HepG2 (cell line): ENCODE results near the gene S1PR2. TPM values are rescaled to one million over a fixed set of nuclear protein-coding genes. Genes with fewer than 3 reads are reported as not detected.

Source experiments
- ATAC-seq: fragments of 200-7000 bp; cut with Tn5 transposase; 3 replicates; pipeline ENCODE4 v1.9.1; 2020; ENCODE audit warnings: mild to moderate bottlenecking, moderate library complexity
- BruUV-seq: library from RNA; stranded (reverse); fragments of 400-500 nt; replicated peaks from 2 replicates; lab custom pipeline; 2021; lab: Mats Ljungman, UMichigan
- CTCF ChIA-PET: fragments of 300-600 bp; formaldehyde crosslinking; extraction: SDS; loops from one replicate; lab custom pipeline; 2021; ENCODE audit warnings: low total read pairs, inconsistent platforms, low intra/inter-chr PET ratio; lab: Yijun Ruan, JAX
- POLR2A ChIA-PET: fragments of 350-600 bp; sonication (Branson Sonifier 250); formaldehyde crosslinking; loops from one replicate; lab custom pipeline; 2020; ENCODE audit warnings: antibody characterized with exemption, inconsistent platforms; lab: Yijun Ruan, JAX
- DNase-seq: peaks from one replicate; pipeline ENCODE4 v3.0.0-alpha.2; 2015; ENCODE audit warnings: low spot score
- FAIRE-seq: peaks from 3 replicates; lab custom pipeline; 2011; peaks lifted over from hg19 to GRCh38; lab: Jason Lieb, UNC
- H2AFZ ChIP-seq: one replicate; pipeline ENCODE4 v1.6.1; 2011; ENCODE audit warnings: low read length, inconsistent platforms
- H3K27ac ChIP-seq: fragments of 300-600 bp; 3 replicates; pipeline ENCODE4 v1.8.0; 2011; ENCODE audit warnings: mixed run types, mild to moderate bottlenecking, mixed read lengths, low read length, inconsistent platforms; ENCODE audit not compliant: insufficient read depth; ENCODE audit errors: extremely low read length
- H3K27me3 ChIP-seq, 2 experiments: fragments of 200-600 bp in 1 of 2; 2 replicates in 1 of 2; 3 replicates in 1 of 2; pipeline versions ENCODE4 v1.6.0 to v1.8.0; 2011; ENCODE audit warnings: low read length in 2 of 2, mild to moderate bottlenecking in 2 of 2, moderate library complexity in 2 of 2, inconsistent platforms in 1 of 2; ENCODE audit not compliant: insufficient read depth in 2 of 2, control insufficient read depth in 1 of 2
- H3K36me3 ChIP-seq, 2 experiments: fragments of 200-600 bp in 1 of 2; replicated peaks in 1 of 2; 2 replicates in 1 of 2; 3 replicates in 1 of 2; pipeline versions ENCODE4 v1.5.1 to v1.8.0; 2011; ENCODE audit warnings: low read length in 2 of 2, inconsistent platforms in 1 of 2; ENCODE audit not compliant: insufficient read depth in 2 of 2, control insufficient read depth in 1 of 2
- H3K4me1 ChIP-seq: 2 replicates; pipeline ENCODE4 v1.5.1; 2012; ENCODE audit warnings: low read length, inconsistent platforms; ENCODE audit not compliant: insufficient read depth
- H3K4me2 ChIP-seq: 2 replicates; pipeline ENCODE4 v1.6.0; 2011; ENCODE audit warnings: low read depth, low read length, inconsistent platforms
- H3K4me3 ChIP-seq, 3 experiments: fragments of 200-600 bp in 1 of 3; sonication (generic), shearing (Covaris generic) in 1 of 3; replicated peaks in 1 of 3; 2 replicates each; pipeline ENCODE4 v1.5.1; 2011 to 2016; ENCODE audit warnings: low read length in 3 of 3, inconsistent platforms in 2 of 3, low read depth in 2 of 3, mild to moderate bottlenecking in 2 of 3, control low read depth in 1 of 3, mixed read lengths in 1 of 3; ENCODE audit not compliant: insufficient read depth in 1 of 3
- H3K79me2 ChIP-seq: one replicate; pipeline ENCODE4 v1.6.1; 2011; ENCODE audit warnings: low read length, inconsistent platforms; ENCODE audit not compliant: insufficient read depth
- H3K9ac ChIP-seq: 2 replicates; pipeline ENCODE4 v1.6.0; 2011; ENCODE audit warnings: mild to moderate bottlenecking, low read depth, low read length, inconsistent platforms; ENCODE audit not compliant: insufficient read depth
- H3K9me3 ChIP-seq: 2 replicates; pipeline ENCODE4 v1.5.1; 2012; ENCODE audit warnings: mild to moderate bottlenecking, low read length
- H4K20me1 ChIP-seq: 2 replicates; pipeline ENCODE4 v1.6.0; 2011; ENCODE audit warnings: inconsistent platforms, mild to moderate bottlenecking, low read length, moderate library complexity; ENCODE audit not compliant: insufficient read depth
- AGO1 ChIP-seq: fragments of 200-400 bp; formaldehyde crosslinking; IDR thresholded peaks from 2 replicates; pipeline ENCODE4 v1.6.1; 2017; ENCODE audit warnings: mild to moderate bottlenecking, low read depth, low read length, moderate library complexity; ENCODE audit not compliant: poor library complexity, severe bottlenecking
- BRCA1 ChIP-seq: sonication (generic); formaldehyde crosslinking; IDR thresholded peaks from 2 replicates; pipeline ENCODE4 v1.4.0; 2020; ENCODE audit warnings: missing genetic modification reagents
- CHD2 ChIP-seq: IDR thresholded peaks from 2 replicates; pipeline ENCODE4 v1.6.1; 2011; ENCODE audit warnings: low read depth, low read length, improper control_type of control experiment
- FLYWCH1 ChIP-seq: sonication (generic); formaldehyde crosslinking; IDR thresholded peaks from 2 replicates; pipeline ENCODE4 v1.8.1; 2023; ENCODE audit warnings: mild to moderate bottlenecking, missing genetic modification reagents
- MYC ChIP-seq: sonication (generic); formaldehyde crosslinking; IDR thresholded peaks from 2 replicates; pipeline ENCODE4 v1.9.0; 2021; ENCODE audit warnings: missing genetic modification reagents, borderline replicate concordance
- NCOA5 ChIP-seq: sonication (generic); formaldehyde crosslinking; IDR thresholded peaks from 2 replicates; pipeline ENCODE4 v1.4.0; 2020; ENCODE audit warnings: missing genetic modification reagents
- PLRG1 ChIP-seq: fragments of 450-650 bp; conservative IDR thresholded peaks from 2 replicates; pipeline ENCODE4 v1.6.1; 2016
- RAD21 ChIP-seq: fragments of 450-650 bp; formaldehyde crosslinking; IDR thresholded peaks from 2 replicates; pipeline ENCODE4 v1.5.0; 2020; ENCODE audit warnings: mild to moderate bottlenecking
- THAP9 ChIP-seq: sonication (generic); formaldehyde crosslinking; IDR thresholded peaks from 2 replicates; pipeline ENCODE4; 2020; ENCODE audit warnings: missing genetic modification reagents, mild to moderate bottlenecking, borderline replicate concordance
- ZBTB1 ChIP-seq: sonication (generic); formaldehyde crosslinking; IDR thresholded peaks from 2 replicates; pipeline ENCODE4 v1.4.0; 2020; ENCODE audit warnings: missing genetic modification reagents, borderline replicate concordance
- ZNF354B ChIP-seq: sonication (generic); formaldehyde crosslinking; IDR thresholded peaks from 2 replicates; pipeline ENCODE4 v1.8.0; 2022; ENCODE audit warnings: mild to moderate bottlenecking, missing genetic modification reagents
- ZNF644 ChIP-seq: IDR thresholded peaks from 2 replicates; pipeline ENCODE4 v1.6.1; 2016; ENCODE audit warnings: low read depth
- ZNF75D ChIP-seq: sonication (generic); formaldehyde crosslinking; IDR thresholded peaks from 2 replicates; pipeline ENCODE4 v1.8.1; 2023; ENCODE audit warnings: missing genetic modification reagents, mild to moderate bottlenecking, borderline replicate concordance
- WGBS: methylation state at CpG from one replicate; pipeline ENCODE4 v1.1.6; 2017; ENCODE audit warnings: low lambda C conversion rate; 5-methylcytosine and 5-hydroxymethylcytosine counted together
- in situ Hi-C: cut with HindIII; loops from 2 replicates; pipeline ENCODE4 v1.10.0; 2017; ENCODE audit warnings: low pct_unique_long_range_greater_than_20kb; ENCODE audit not compliant: extremely low pct_ligation_motif_present
- intact Hi-C: fragments of 100-400 bp; cut with micrococcal nuclease; formaldehyde crosslinking; loops from one replicate; pipeline ENCODE4 v1.10.0; 2022; ENCODE audit not compliant: unreplicated experiment
- polyA plus RNA-seq, 8 experiments: library from polyadenylated mRNA; depleted of rRNA in 3 of 8; stranded (reverse) in 7 of 8; unstranded in 1 of 8; fragments of >200 nt; fragmentation: Illumina TruSeq in 4 of 8; extraction: Trizol in 4 of 8; gene quantifications; 2 replicates each; pipeline versions ENCODE4 v1.2.1 to v1.2.3, GENCODE V29; 2011 to 2016; ENCODE audit warnings: low read depth in 4 of 8, missing spikeins in 1 of 8, mixed read lengths in 1 of 8; ENCODE audit not compliant: insufficient read depth in 1 of 8
- total RNA-seq, 5 experiments: library from RNA; depleted of rRNA; stranded (reverse); fragments of >200 nt; fragmentation: Illumina TruSeq; extraction: Trizol; gene quantifications; 2 replicates each; pipeline ENCODE4 v1.2.3, GENCODE V29; 2016; ENCODE audit warnings: low read depth in 1 of 5
- TF ChIP-seq, protein P1 (sequence below): sonication (generic); formaldehyde crosslinking; IDR thresholded peaks from 2 replicates; pipeline ENCODE4 v1.5.0; 2020; ENCODE audit warnings: missing genetic modification reagents, mild to moderate bottlenecking, borderline replicate concordance
- TF ChIP-seq, protein P2 (sequence below): sonication (generic); formaldehyde crosslinking; IDR thresholded peaks from 2 replicates; pipeline ENCODE4 v1.8.0; 2023; ENCODE audit warnings: mild to moderate bottlenecking, missing genetic modification reagents
- TF ChIP-seq, protein P3 (sequence below): sonication (generic); formaldehyde crosslinking; conservative IDR thresholded peaks from 2 replicates; pipeline ENCODE4 v1.4.0; 2020; ENCODE audit warnings: mild to moderate bottlenecking, missing genetic modification reagents, moderate library complexity

The S1PR2 gene
- total and polyA plus RNA-seq, 2 of the 13 experiments (the other 11 are each of a cell fraction or from before 2014, with no cell fraction given) = 0.91 to 1.3 TPM

- no peak for DNase-seq
- H3K9ac ChIP-seq = no peak overlapping the region
- peaks cover 7 to 28% of the 10 kb centered on the region in 2 experiments for H3K36me3 ChIP-seq
- WGBS = 93% methylated on average over 5 of the region's 5 CpGs
- intact Hi-C loops = loop anchor here (5.0 kb wide), 1 partner anchor 47 kb away; no protein-coding TSS in a partner anchor
- no peaks in the 10 kb centered on the region for H3K9me3 ChIP-seq
- CTCF ChIA-PET = no interaction called here
- no peak for ATAC-seq
- no peak overlapping the region for H3K4me3 ChIP-seq
- POLR2A ChIA-PET = no interaction called here
- H3K4me1 ChIP-seq = peaks cover 30% of the 10 kb centered on the region
- peaks cover 71% of the 10 kb centered on the region for H3K79me2 ChIP-seq
- no TSS peak for BruUV-seq
- H2AFZ ChIP-seq = no peak overlapping the region
- no peak overlapping the region for H3K4me2 ChIP-seq
- FAIRE-seq = no peak
- in situ Hi-C loops = no loop called here
- peaks cover 9% of the 10 kb centered on the region; the same call in 1 of the 2 replicates for H4K20me1 ChIP-seq
- no peaks in the 10 kb centered on the region for H3K27me3 ChIP-seq
- H3K27ac ChIP-seq = no peak overlapping the region
- TF ChIP-seq FLYWCH1 (CRISPR knock-in tag) (no peak), MYC (CRISPR knock-in tag) (no peak), RAD21 (CRISPR knock-in tag) (no peak), NCOA5 (CRISPR knock-in tag) (no peak), THAP9 (CRISPR knock-in tag) (no peak), CHD2 (no peak), ZBTB1 (no peak), PLRG1 (no peak), AGO1 (no peak), ZNF644 (no peak), BRCA1 (no peak), ZNF354B (no peak), ZNF75D (CRISPR knock-in tag) (no peak)
- TF ChIP-seq, protein P1, sequence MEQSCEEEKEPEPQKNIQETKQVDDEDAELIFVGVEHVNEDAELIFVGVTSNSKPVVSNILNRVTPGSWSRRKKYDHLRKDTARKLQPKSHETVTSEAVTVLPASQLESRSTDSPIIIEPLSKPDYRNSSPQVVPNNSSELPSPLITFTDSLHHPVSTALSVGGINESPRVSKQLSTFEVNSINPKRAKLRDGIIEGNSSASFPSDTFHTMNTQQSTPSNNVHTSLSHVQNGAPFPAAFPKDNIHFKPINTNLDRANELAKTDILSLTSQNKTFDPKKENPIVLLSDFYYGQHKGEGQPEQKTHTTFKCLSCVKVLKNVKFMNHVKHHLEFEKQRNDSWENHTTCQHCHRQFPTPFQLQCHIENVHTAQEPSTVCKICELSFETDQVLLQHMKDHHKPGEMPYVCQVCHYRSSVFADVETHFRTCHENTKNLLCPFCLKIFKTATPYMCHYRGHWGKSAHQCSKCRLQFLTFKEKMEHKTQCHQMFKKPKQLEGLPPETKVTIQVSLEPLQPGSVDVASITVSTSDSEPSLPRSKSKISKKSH (CRISPR knock-in tag) = no peak
- TF ChIP-seq, protein P2, sequence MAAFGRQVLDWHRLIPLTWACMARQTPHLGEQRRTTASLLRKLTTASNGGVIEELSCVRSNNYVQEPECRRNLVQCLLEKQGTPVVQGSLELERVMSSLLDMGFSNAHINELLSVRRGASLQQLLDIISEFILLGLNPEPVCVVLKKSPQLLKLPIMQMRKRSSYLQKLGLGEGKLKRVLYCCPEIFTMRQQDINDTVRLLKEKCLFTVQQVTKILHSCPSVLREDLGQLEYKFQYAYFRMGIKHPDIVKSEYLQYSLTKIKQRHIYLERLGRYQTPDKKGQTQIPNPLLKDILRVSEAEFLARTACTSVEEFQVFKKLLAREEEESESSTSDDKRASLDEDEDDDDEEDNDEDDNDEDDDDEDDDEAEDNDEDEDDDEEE = no peak
- TF ChIP-seq, protein P3, sequence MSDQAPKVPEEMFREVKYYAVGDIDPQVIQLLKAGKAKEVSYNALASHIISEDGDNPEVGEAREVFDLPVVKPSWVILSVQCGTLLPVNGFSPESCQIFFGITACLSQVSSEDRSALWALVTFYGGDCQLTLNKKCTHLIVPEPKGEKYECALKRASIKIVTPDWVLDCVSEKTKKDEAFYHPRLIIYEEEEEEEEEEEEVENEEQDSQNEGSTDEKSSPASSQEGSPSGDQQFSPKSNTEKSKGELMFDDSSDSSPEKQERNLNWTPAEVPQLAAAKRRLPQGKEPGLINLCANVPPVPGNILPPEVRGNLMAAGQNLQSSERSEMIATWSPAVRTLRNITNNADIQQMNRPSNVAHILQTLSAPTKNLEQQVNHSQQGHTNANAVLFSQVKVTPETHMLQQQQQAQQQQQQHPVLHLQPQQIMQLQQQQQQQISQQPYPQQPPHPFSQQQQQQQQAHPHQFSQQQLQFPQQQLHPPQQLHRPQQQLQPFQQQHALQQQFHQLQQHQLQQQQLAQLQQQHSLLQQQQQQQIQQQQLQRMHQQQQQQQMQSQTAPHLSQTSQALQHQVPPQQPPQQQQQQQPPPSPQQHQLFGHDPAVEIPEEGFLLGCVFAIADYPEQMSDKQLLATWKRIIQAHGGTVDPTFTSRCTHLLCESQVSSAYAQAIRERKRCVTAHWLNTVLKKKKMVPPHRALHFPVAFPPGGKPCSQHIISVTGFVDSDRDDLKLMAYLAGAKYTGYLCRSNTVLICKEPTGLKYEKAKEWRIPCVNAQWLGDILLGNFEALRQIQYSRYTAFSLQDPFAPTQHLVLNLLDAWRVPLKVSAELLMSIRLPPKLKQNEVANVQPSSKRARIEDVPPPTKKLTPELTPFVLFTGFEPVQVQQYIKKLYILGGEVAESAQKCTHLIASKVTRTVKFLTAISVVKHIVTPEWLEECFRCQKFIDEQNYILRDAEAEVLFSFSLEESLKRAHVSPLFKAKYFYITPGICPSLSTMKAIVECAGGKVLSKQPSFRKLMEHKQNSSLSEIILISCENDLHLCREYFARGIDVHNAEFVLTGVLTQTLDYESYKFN (CRISPR knock-in tag) = no peak
Observed at GRCh38 chr19:10190026-10190425, 41.1 kb downstream of the S1PR2 start.
